Endodermal cell (in vitro differentiated cells): ENCODE data around the gene CYBC1. TPM values are rescaled to one million over a fixed set of nuclear protein-coding genes. Genes with fewer than 3 reads are reported as not detected.

Experiments used
- DNase-seq: peaks from one replicate; pipeline ENCODE4 v3.0.0-alpha.2; 2017
- H3K27ac ChIP-seq: 2 replicates; pipeline ENCODE4 v1.5.1; 2013; ENCODE audit warnings: mild to moderate bottlenecking, low read depth, low read length, moderate library complexity
- H3K27me3 ChIP-seq: 2 replicates; pipeline ENCODE4 v1.6.1; 2013; ENCODE audit warnings: mild to moderate bottlenecking, low read length, moderate library complexity; ENCODE audit not compliant: insufficient read depth, control insufficient read depth, poor library complexity, severe bottlenecking
- H3K36me3 ChIP-seq: 2 replicates; pipeline ENCODE4 v1.7.0; 2013; ENCODE audit warnings: mild to moderate bottlenecking, low read length, moderate library complexity; ENCODE audit not compliant: control insufficient read depth, insufficient read depth
- H3K4me1 ChIP-seq: one replicate; pipeline ENCODE4 v1.7.0; 2013; ENCODE audit warnings: low read length; ENCODE audit not compliant: control insufficient read depth, insufficient read depth
- H3K4me3 ChIP-seq: 2 replicates; pipeline ENCODE4 v1.5.1; 2013; ENCODE audit warnings: mild to moderate bottlenecking, low read length, moderate library complexity
- H3K9ac ChIP-seq: 2 replicates; pipeline ENCODE4 v1.6.1; 2013; ENCODE audit warnings: mild to moderate bottlenecking, low read length, moderate library complexity; ENCODE audit not compliant: poor library complexity, severe bottlenecking; ENCODE audit errors: extremely low read depth
- H3K9me3 ChIP-seq: 2 replicates; pipeline ENCODE4 v1.6.1; 2013; ENCODE audit warnings: mild to moderate bottlenecking, low read length, moderate library complexity; ENCODE audit not compliant: control insufficient read depth
- H3K27ac Mint-ChIP-seq: 2 replicates; pipeline ENCODE4 v1.8.0; 2020; ENCODE audit warnings: mixed read lengths
- H3K27me3 Mint-ChIP-seq: 2 replicates; pipeline ENCODE4 v1.8.0; 2021; ENCODE audit warnings: mild to moderate bottlenecking, mixed read lengths; ENCODE audit not compliant: insufficient read depth
- H3K36me3 Mint-ChIP-seq: 2 replicates; pipeline ENCODE4 v1.8.0; 2020; ENCODE audit warnings: low read depth, mixed read lengths
- H3K4me1 Mint-ChIP-seq: 2 replicates; pipeline ENCODE4 v1.8.0; 2020; ENCODE audit warnings: mixed read lengths
- H3K4me3 Mint-ChIP-seq: 2 replicates; pipeline ENCODE4 v1.8.0; 2020; ENCODE audit warnings: mild to moderate bottlenecking, moderate library complexity, mixed read lengths
- H3K9me3 Mint-ChIP-seq: 2 replicates; pipeline ENCODE4 v1.8.0; 2020; ENCODE audit warnings: mild to moderate bottlenecking, mixed read lengths
- CTCF ChIP-seq: fragments of 200-600 bp; sonication (generic); conservative IDR thresholded peaks from 2 replicates; pipeline ENCODE4 v1.5.0; 2021; ENCODE audit warnings: antibody characterized with exemption, mild to moderate bottlenecking
- WGBS, 2 experiments: methylation state at CpG; one replicate each; pipeline versions ENCODE4 v1.1.5 to v1.1.7; 2013; ENCODE audit warnings: missing lambda C conversion rate in 2 of 2, mixed read lengths in 1 of 2; ENCODE audit not compliant: insufficient coverage in 1 of 2, insufficient read length in 1 of 2; 5-methylcytosine and 5-hydroxymethylcytosine counted together
- total RNA-seq, 2 donors: library from RNA; stranded (reverse); fragmentation: NEBNext Ultra II Directional in 1 of 2; extraction: Animal tissue kit (Norgen Biotek cat#: 25700) in 1 of 2; gene quantifications; 2 replicates in 1 of 2; 3 replicates in 1 of 2; pipeline ENCODE4 v1.2.1, GENCODE V29; 2021

The CYBC1 gene
- total RNA-seq, 2 donors from 2014 or later: 71.2 to 88.5 TPM

GRCh38 chr17:82435601-82436583, 14.7 kb downstream of the CYBC1 start:
- no peak overlapping the region for H3K27ac ChIP-seq
- no peaks in the 10 kb centered on the region for H3K27me3 ChIP-seq
- no peak for DNase-seq
- Mint-ChIP-seq H3K27me3 (no peaks in the 10 kb centered on the region), H3K36me3 (no peaks in the 10 kb centered on the region), H3K27ac (no peak overlapping the region), H3K4me1 (no peaks in the 10 kb centered on the region), H3K4me3 (no peak overlapping the region), H3K9me3 (no peaks in the 10 kb centered on the region)
- H3K4me3 ChIP-seq: no peak overlapping the region
- H3K9ac ChIP-seq: no peak overlapping the region
- H3K4me1 ChIP-seq: no peaks in the 10 kb centered on the region
- 86 to 87% methylated on average over 32 to 43 of the region's 43 CpGs for WGBS, 2 experiments
- TF ChIP-seq CTCF: no peak
- H3K9me3 ChIP-seq: no peaks in the 10 kb centered on the region
- no peaks in the 10 kb centered on the region for H3K36me3 ChIP-seq

- no peak overlapping the region for H3K27ac ChIP-seq
- no peaks in the 10 kb centered on the region for H3K9me3 Mint-ChIP-seq
- H3K36me3 Mint-ChIP-seq: no peaks in the 10 kb centered on the region
- 71 to 90% methylated on average over 12 of the region's 12 CpGs for WGBS, 2 experiments
- DNase-seq: peak; percentile 81
- no peaks in the 10 kb centered on the region for H3K4me1 Mint-ChIP-seq
- no peaks in the 10 kb centered on the region for H3K4me1 ChIP-seq
- H3K4me3 Mint-ChIP-seq: no peak overlapping the region
- no peaks in the 10 kb centered on the region for H3K27me3 Mint-ChIP-seq
- no peaks in the 10 kb centered on the region for H3K27me3 ChIP-seq
- H3K4me3 ChIP-seq: no peak overlapping the region
- no peaks in the 10 kb centered on the region for H3K36me3 ChIP-seq
- H3K9me3 ChIP-seq: no peaks in the 10 kb centered on the region
- no peak for TF ChIP-seq CTCF
- H3K9ac ChIP-seq: no peak overlapping the region
- no peak overlapping the region for H3K27ac Mint-ChIP-seq
Observed at GRCh38 chr17:82435103-82435502, 15.4 kb downstream of the CYBC1 start.

GRCh38 chr17:82434216-82434565, 16.4 kb downstream of the CYBC1 start:
- H3K9me3 ChIP-seq: no peaks in the 10 kb centered on the region
- H3K27me3 ChIP-seq: no peaks in the 10 kb centered on the region
- Mint-ChIP-seq H3K4me3 (no peak overlapping the region), H3K4me1 (no peaks in the 10 kb centered on the region), H3K27me3 (no peaks in the 10 kb centered on the region), H3K36me3 (no peaks in the 10 kb centered on the region), H3K9me3 (no peaks in the 10 kb centered on the region), H3K27ac (no peak overlapping the region)
- H3K36me3 ChIP-seq: no peaks in the 10 kb centered on the region
- H3K9ac ChIP-seq: no peak overlapping the region
- no peak for DNase-seq
- 82% methylated on average over 3 of the region's 3 CpGs; no CpG with 5 or more reads in 1 of the 2 experiments for WGBS, 2 experiments
- no peak overlapping the region for H3K4me3 ChIP-seq
- no peaks in the 10 kb centered on the region for H3K4me1 ChIP-seq
- no peak overlapping the region for H3K27ac ChIP-seq
- TF ChIP-seq CTCF: no peak
